ENCODE results near the gene PAX6.

Gene PAX6

GRCh38 chr11:31807799-31808667, 3.1 kb downstream of the PAX6 start:
- DNase-seq: no peak

- no peak for DNase-seq
Measured at GRCh38 chr11:31806928-31807798, 4.0 kb downstream of the PAX6 start.

- DNase-seq: no peak
Measured at GRCh38 chr11:31806186-31806927, 4.8 kb downstream of the PAX6 start.

- no peak for DNase-seq
Measured at GRCh38 chr11:31805629-31806185, 5.4 kb downstream of the PAX6 start.

GRCh38 chr11:31805037-31805628, 6.0 kb downstream of the PAX6 start:
- no peak for DNase-seq

- DNase-seq: no peak
Measured at GRCh38 chr11:31804312-31805036, 6.6 kb downstream of the PAX6 start.

GRCh38 chr11:31803813-31804311, 7.3 kb downstream of the PAX6 start:
- no peak for DNase-seq

GRCh38 chr11:31802990-31803812, 7.9 kb downstream of the PAX6 start:
- DNase-seq: no peak

GRCh38 chr11:31802609-31802989, 8.5 kb downstream of the PAX6 start:
- no peak for DNase-seq

- DNase-seq: no peak
Measured at GRCh38 chr11:31802000-31802551, 9.0 kb downstream of the PAX6 start.

- no peak for DNase-seq
Measured at GRCh38 chr11:31801298-31801702, 9.8 kb downstream of the PAX6 start.

- DNase-seq: no peak
Measured at GRCh38 chr11:31800398-31801265, 10.5 kb downstream of the PAX6 start.

GRCh38 chr11:31799435-31800397, 11.4 kb downstream of the PAX6 start:
- no peak for DNase-seq

- DNase-seq: no peak
Measured at GRCh38 chr11:31798554-31799434, 12.3 kb downstream of the PAX6 start.

GRCh38 chr11:31798057-31798553, 13.0 kb downstream of the PAX6 start:
- DNase-seq: no peak

GRCh38 chr11:31797190-31798056, 13.7 kb downstream of the PAX6 start:
- DNase-seq: no peak
